ENCODE data around the gene NHERF2.

GRCh38 chr16:2004795-2005517 lies 21.7 kb upstream of the NHERF2 start:
- TF ChIP-seq FOXK2 (IDR thresholded peaks at IDR 0.05) (no peak), FOXM1 (IDR thresholded peaks at IDR 0.05; ENCODE audit: borderline replicate concordance) (no peak), HDGF (IDR thresholded peaks at IDR 0.05; ENCODE audit: borderline replicate concordance) (no peak), ELF4 (IDR thresholded peaks at IDR 0.05) (no peak), FOXA1 (IDR thresholded peaks at IDR 0.05) (no peak)
